Measurements from ENCODE around the gene MR1. TPM values are rescaled to one million over a fixed set of nuclear protein-coding genes. Genes with fewer than 3 reads are reported as not detected.
"Not testable (repeated sequence)": the region's sequence is repeated elsewhere in the genome, so short reads cannot be mapped to it uniquely, and the experiment has no call there.

MR1 gene
- total RNA-seq, 2 experiments from 2014 or later = 7.9 to 18.3 TPM

GRCh38 chr1:181043025-181043888 is 9.5 kb downstream of the MR1 start:
- no peak for TF ChIP-seq CTCF (conservative IDR thresholded peaks at IDR 0.05; ENCODE audit: low read length)
- TF ChIP-seq EZH2phosphoT487 (IDR thresholded peaks at IDR 0.05; ENCODE audit: borderline replicate concordance, low read depth, low read length) = no peak
- intact Hi-C loops (cut with micrococcal nuclease; ENCODE audit: unreplicated experiment) = no loop called here
- Histone ChIP-seq H3K9me2 (ENCODE audit: insufficient read depth, low read length) (no peaks in the 10 kb centered on the region), H3K4me1 (ENCODE audit: insufficient read depth, low read length, poor library complexity, severe bottlenecking) (peaks cover 8% of the 10 kb centered on the region), H4K20me1 (ENCODE audit: insufficient read depth, low read length) (no peaks in the 10 kb centered on the region), H2AFZ (ENCODE audit: low read length) (no peak overlapping the region), H3K79me2 (ENCODE audit: insufficient read depth, low read depth, low read length) (no peaks in the 10 kb centered on the region), H3K9me3 (ENCODE audit: low read length) (no peaks in the 10 kb centered on the region), H3K27ac (ENCODE audit: low read depth, low read length, poor library complexity, severe bottlenecking) (no peak overlapping the region), H3K4me3 (ENCODE audit: low read depth, low read length, poor library complexity, severe bottlenecking) (no peak overlapping the region), H3K4me2 (ENCODE audit: low read length) (no peak overlapping the region), H3K36me3 (ENCODE audit: insufficient read depth, low read length) (no peaks in the 10 kb centered on the region; the same call in 1 of the 2 replicates)
- DNase-seq (ENCODE audit: low spot score) = no peak
- CTCF ChIA-PET (ENCODE audit: unreplicated experiment) = interaction anchor here (0.7 to 1.0 kb wide), 2 partner anchors 23 to 148 kb away, joined by 3 to 4 read pairs; no protein-coding TSS in a partner anchor
- POLR2A ChIA-PET = interaction anchor here (1.0 to 2.4 kb wide), 3 partner anchors 10 to 15 kb away, joined by 3 to 8 read pairs (median 6); partner anchors contain the start of gene MR1
- BruUV-seq (replicated peaks) = no TSS peak

- Histone ChIP-seq H3K4me2 (ENCODE audit: low read length) (no peak overlapping the region), H2AFZ (ENCODE audit: low read length) (no peak overlapping the region), H3K36me3 (ENCODE audit: insufficient read depth, low read length) (no peaks in the 10 kb centered on the region; the same call in 1 of the 2 replicates), H4K20me1 (ENCODE audit: insufficient read depth, low read length) (no peaks in the 10 kb centered on the region), H3K9me2 (ENCODE audit: insufficient read depth, low read length) (no peaks in the 10 kb centered on the region), H3K9me3 (ENCODE audit: low read length) (no peaks in the 10 kb centered on the region), H3K4me1 (ENCODE audit: insufficient read depth, low read length, poor library complexity, severe bottlenecking) (peaks cover 8% of the 10 kb centered on the region), H3K27ac (ENCODE audit: low read depth, low read length, poor library complexity, severe bottlenecking) (no peak overlapping the region), H3K4me3 (ENCODE audit: low read depth, low read length, poor library complexity, severe bottlenecking) (no peak overlapping the region), H3K79me2 (ENCODE audit: insufficient read depth, low read depth, low read length) (no peaks in the 10 kb centered on the region)
- ChIA-PET POLR2A (interaction anchor here (0.6 kb wide), 1 partner anchor 25 kb away, joined by 4 read pairs; no protein-coding TSS in a partner anchor), CTCF (ENCODE audit: unreplicated experiment) (no interaction called here)
- no peak for DNase-seq (ENCODE audit: low spot score)
- intact Hi-C loops (cut with micrococcal nuclease; ENCODE audit: unreplicated experiment) = no loop called here
- BruUV-seq (replicated peaks) = no TSS peak
- no peak for TF ChIP-seq EZH2phosphoT487 (IDR thresholded peaks at IDR 0.05; ENCODE audit: borderline replicate concordance, low read depth, low read length)
- TF ChIP-seq CTCF (conservative IDR thresholded peaks at IDR 0.05; ENCODE audit: low read length) = no peak
These were observed 10.7 kb downstream of the MR1 start for GRCh38 chr1:181044449-181044966.

- H3K4me2 ChIP-seq (ENCODE audit: low read length); POLR2A ChIA-PET; H3K4me1 ChIP-seq (ENCODE audit: insufficient read depth, low read length, poor library complexity, severe bottlenecking); H2AFZ ChIP-seq (ENCODE audit: low read length); H3K36me3 ChIP-seq (ENCODE audit: insufficient read depth, low read length); H4K20me1 ChIP-seq (ENCODE audit: insufficient read depth, low read length); intact Hi-C loops (cut with micrococcal nuclease; ENCODE audit: unreplicated experiment); H3K27ac ChIP-seq (ENCODE audit: low read depth, low read length, poor library complexity, severe bottlenecking); BruUV-seq (replicated peaks); DNase-seq (ENCODE audit: low spot score); H3K9me2 ChIP-seq (ENCODE audit: insufficient read depth, low read length); H3K9me3 ChIP-seq (ENCODE audit: low read length); H3K79me2 ChIP-seq (ENCODE audit: insufficient read depth, low read depth, low read length); H3K4me3 ChIP-seq (ENCODE audit: low read depth, low read length, poor library complexity, severe bottlenecking): not testable (repeated sequence)
- CTCF ChIA-PET (ENCODE audit: unreplicated experiment) = interaction anchor here (1.1 kb wide), 1 partner anchor 12 kb away, joined by 3 read pairs; the partner anchor contains the start of gene MR1
These were observed 12.2 kb downstream of the MR1 start for GRCh38 chr1:181045946-181046345.
